ENCODE results near the gene TUFT1.

DNA sequence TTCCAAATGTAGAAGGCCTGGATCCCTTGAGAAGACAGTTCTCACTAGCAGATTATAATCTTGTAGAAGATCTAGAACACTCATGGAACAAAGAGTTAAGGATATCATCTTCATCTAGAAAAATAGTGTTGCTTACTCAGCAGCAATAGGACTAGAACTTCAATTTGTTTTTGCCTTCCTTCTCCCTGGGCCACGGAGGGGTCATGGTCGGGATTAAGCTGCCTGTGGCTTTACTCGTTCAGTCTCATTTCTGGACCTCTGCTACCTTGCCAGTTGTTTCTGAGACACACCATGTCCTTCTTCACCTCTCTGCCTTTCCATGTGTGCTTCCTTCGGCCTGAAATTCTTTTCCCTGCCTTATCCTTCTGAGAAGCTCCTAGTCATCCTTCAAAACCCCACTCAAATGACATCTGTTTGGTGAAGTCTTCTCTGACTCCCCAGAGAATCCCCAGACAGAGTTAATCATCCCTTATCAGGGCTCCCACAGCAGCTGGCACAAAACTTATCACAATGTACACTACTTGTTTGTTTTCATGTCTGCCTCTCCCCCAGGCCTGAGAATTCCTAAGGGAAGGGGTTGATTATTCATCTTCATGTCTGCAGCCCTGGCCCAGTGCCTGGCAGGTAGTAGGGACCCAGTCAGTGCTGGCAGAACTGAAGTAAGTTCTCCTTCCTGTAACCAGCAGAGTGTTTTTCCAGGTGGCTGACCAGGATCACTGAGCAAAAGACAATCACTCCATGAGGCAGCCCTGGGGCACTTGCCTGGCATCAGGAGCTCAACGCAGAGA, 56.3 kb downstream of the TUFT1 start:
- no peak for TF ChIP-seq POLR2A (IDR thresholded peaks at IDR 0.05)
- TF ChIP-seq CTCF (IDR thresholded peaks at IDR 0.05 in 8 of 11, conservative IDR thresholded peaks at IDR 0.05 in 3 of 11): no peak
- TF ChIP-seq POLR2AphosphoS5 (IDR thresholded peaks at IDR 0.05): no peak

All from spleen (tissue), 7 donors.